K562 (cell line): ENCODE results near the gene SEC14L3. TPM values are rescaled to one million over a fixed set of nuclear protein-coding genes. Genes with fewer than 3 reads are reported as not detected.

Source experiments
- EP400 ChIP-seq: fragments of 450-650 bp; IDR thresholded peaks from 2 replicates; pipeline ENCODE4 v1.6.1; 2017; ENCODE audit warnings: antibody characterized with exemption, mild to moderate bottlenecking, moderate library complexity
- ETS1 ChIP-seq: conservative IDR thresholded peaks from 2 replicates; pipeline ENCODE4 v1.6.1; 2011; ENCODE audit warnings: low read depth, mild to moderate bottlenecking, low read length; ENCODE audit not compliant: control insufficient read depth
- POLR2G ChIP-seq: fragments of 200-400 bp; formaldehyde crosslinking; IDR thresholded peaks from 2 replicates; pipeline ENCODE4 v1.6.1; 2017; ENCODE audit warnings: low read depth, mild to moderate bottlenecking, antibody characterized with exemption, low read length, moderate library complexity
- TOE1 ChIP-seq, 2 experiments: fragments of 450-650 bp in 1 of 2; sonication (generic) in 1 of 2; formaldehyde crosslinking in 1 of 2; IDR thresholded peaks; 2 replicates each; pipeline versions ENCODE4 v1.7.1 to v1.8.0; 2016 to 2022; ENCODE audit warnings: borderline replicate concordance in 2 of 2, mild to moderate bottlenecking in 2 of 2, antibody characterized with exemption in 1 of 2, inconsistent platforms in 1 of 2, low read depth in 1 of 2, missing genetic modification reagents in 1 of 2, moderate library complexity in 1 of 2
- ZNF24 ChIP-seq: fragments of 450-650 bp; IDR thresholded peaks from 2 replicates; pipeline ENCODE4 v1.6.1; 2016
- ZNF57 ChIP-seq: fragments of 450-650 bp; formaldehyde crosslinking; IDR thresholded peaks from 2 replicates; pipeline ENCODE4 v1.4.0; 2020; ENCODE audit warnings: mild to moderate bottlenecking, moderate library complexity
- polyA plus RNA-seq, 8 experiments: library from polyadenylated mRNA; depleted of rRNA in 4 of 8; stranded (reverse) in 5 of 8; unstranded in 3 of 8; fragments of >200 nt; fragmentation: Nextera tagmentation in 2 of 8; fragmentation: Illumina TruSeq in 1 of 8; extraction: Ambion mirVana in 2 of 8; extraction: Trizol in 1 of 8; gene quantifications; 2 replicates each; pipeline versions ENCODE4 v1.2.1 to v1.2.3, GENCODE V29; 2011 to 2014; ENCODE audit warnings: inconsistent platforms in 1 of 8, missing spikeins in 1 of 8
- total RNA-seq, 7 experiments: library from RNA; depleted of rRNA in 6 of 7; stranded (reverse); fragments of >200 nt in 6 of 7; fragmentation: Illumina TruSeq in 2 of 7; extraction: Trizol in 2 of 7; gene quantifications; 2 replicates each; pipeline versions ENCODE4 v1.2.1 to v1.2.3, GENCODE V29; 2011 to 2021; ENCODE audit warnings: low replicate concordance in 1 of 7
- TF ChIP-seq, protein P1 (sequence below): fragments of 450-650 bp; IDR thresholded peaks from 2 replicates; pipeline ENCODE4 v1.6.1; 2016; ENCODE audit warnings: mild to moderate bottlenecking, moderate library complexity
- TF ChIP-seq, protein P2 (sequence below), 2 experiments: fragments of 450-650 bp in 1 of 2; sonication (generic) in 1 of 2; formaldehyde crosslinking in 1 of 2; IDR thresholded peaks in 1 of 2; conservative IDR thresholded peaks in 1 of 2; 2 replicates each; pipeline versions ENCODE4 v1.6.1 to v1.8.1; 2016 to 2023; ENCODE audit warnings: mild to moderate bottlenecking in 2 of 2, moderate library complexity in 2 of 2, inconsistent platforms in 1 of 2, missing genetic modification reagents in 1 of 2

The SEC14L3 gene
- total and polyA plus RNA-seq, 9 of the 15 experiments (the other 6 are each of a cell fraction or from before 2014, with no cell fraction given): not detected

GRCh38 chr22:30423959-30424533 lies 47.8 kb downstream of the SEC14L3 start (continued):
- TF ChIP-seq EP400 (peak; percentile 78), ZNF57 (no peak), ETS1 (peak; percentile 73; the same call in 1 of the 2 replicates), POLR2G (peak; percentile 80), TOE1 (IDR thresholded peaks at IDR 0.05; ENCODE audit: borderline replicate concordance) (peak; percentile 98), TOE1 (CRISPR knock-in tag; IDR thresholded peaks at IDR 0.05; ENCODE audit: borderline replicate concordance, low read depth) (no peak), ZNF24 (peak; percentile 73; the same call in 1 of the 2 replicates)
- TF ChIP-seq, protein P1, sequence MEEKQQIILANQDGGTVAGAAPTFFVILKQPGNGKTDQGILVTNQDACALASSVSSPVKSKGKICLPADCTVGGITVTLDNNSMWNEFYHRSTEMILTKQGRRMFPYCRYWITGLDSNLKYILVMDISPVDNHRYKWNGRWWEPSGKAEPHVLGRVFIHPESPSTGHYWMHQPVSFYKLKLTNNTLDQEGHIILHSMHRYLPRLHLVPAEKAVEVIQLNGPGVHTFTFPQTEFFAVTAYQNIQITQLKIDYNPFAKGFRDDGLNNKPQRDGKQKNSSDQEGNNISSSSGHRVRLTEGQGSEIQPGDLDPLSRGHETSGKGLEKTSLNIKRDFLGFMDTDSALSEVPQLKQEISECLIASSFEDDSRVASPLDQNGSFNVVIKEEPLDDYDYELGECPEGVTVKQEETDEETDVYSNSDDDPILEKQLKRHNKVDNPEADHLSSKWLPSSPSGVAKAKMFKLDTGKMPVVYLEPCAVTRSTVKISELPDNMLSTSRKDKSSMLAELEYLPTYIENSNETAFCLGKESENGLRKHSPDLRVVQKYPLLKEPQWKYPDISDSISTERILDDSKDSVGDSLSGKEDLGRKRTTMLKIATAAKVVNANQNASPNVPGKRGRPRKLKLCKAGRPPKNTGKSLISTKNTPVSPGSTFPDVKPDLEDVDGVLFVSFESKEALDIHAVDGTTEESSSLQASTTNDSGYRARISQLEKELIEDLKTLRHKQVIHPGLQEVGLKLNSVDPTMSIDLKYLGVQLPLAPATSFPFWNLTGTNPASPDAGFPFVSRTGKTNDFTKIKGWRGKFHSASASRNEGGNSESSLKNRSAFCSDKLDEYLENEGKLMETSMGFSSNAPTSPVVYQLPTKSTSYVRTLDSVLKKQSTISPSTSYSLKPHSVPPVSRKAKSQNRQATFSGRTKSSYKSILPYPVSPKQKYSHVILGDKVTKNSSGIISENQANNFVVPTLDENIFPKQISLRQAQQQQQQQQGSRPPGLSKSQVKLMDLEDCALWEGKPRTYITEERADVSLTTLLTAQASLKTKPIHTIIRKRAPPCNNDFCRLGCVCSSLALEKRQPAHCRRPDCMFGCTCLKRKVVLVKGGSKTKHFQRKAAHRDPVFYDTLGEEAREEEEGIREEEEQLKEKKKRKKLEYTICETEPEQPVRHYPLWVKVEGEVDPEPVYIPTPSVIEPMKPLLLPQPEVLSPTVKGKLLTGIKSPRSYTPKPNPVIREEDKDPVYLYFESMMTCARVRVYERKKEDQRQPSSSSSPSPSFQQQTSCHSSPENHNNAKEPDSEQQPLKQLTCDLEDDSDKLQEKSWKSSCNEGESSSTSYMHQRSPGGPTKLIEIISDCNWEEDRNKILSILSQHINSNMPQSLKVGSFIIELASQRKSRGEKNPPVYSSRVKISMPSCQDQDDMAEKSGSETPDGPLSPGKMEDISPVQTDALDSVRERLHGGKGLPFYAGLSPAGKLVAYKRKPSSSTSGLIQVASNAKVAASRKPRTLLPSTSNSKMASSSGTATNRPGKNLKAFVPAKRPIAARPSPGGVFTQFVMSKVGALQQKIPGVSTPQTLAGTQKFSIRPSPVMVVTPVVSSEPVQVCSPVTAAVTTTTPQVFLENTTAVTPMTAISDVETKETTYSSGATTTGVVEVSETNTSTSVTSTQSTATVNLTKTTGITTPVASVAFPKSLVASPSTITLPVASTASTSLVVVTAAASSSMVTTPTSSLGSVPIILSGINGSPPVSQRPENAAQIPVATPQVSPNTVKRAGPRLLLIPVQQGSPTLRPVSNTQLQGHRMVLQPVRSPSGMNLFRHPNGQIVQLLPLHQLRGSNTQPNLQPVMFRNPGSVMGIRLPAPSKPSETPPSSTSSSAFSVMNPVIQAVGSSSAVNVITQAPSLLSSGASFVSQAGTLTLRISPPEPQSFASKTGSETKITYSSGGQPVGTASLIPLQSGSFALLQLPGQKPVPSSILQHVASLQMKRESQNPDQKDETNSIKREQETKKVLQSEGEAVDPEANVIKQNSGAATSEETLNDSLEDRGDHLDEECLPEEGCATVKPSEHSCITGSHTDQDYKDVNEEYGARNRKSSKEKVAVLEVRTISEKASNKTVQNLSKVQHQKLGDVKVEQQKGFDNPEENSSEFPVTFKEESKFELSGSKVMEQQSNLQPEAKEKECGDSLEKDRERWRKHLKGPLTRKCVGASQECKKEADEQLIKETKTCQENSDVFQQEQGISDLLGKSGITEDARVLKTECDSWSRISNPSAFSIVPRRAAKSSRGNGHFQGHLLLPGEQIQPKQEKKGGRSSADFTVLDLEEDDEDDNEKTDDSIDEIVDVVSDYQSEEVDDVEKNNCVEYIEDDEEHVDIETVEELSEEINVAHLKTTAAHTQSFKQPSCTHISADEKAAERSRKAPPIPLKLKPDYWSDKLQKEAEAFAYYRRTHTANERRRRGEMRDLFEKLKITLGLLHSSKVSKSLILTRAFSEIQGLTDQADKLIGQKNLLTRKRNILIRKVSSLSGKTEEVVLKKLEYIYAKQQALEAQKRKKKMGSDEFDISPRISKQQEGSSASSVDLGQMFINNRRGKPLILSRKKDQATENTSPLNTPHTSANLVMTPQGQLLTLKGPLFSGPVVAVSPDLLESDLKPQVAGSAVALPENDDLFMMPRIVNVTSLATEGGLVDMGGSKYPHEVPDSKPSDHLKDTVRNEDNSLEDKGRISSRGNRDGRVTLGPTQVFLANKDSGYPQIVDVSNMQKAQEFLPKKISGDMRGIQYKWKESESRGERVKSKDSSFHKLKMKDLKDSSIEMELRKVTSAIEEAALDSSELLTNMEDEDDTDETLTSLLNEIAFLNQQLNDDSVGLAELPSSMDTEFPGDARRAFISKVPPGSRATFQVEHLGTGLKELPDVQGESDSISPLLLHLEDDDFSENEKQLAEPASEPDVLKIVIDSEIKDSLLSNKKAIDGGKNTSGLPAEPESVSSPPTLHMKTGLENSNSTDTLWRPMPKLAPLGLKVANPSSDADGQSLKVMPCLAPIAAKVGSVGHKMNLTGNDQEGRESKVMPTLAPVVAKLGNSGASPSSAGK: peak; percentile 17
- TF ChIP-seq, protein P2, sequence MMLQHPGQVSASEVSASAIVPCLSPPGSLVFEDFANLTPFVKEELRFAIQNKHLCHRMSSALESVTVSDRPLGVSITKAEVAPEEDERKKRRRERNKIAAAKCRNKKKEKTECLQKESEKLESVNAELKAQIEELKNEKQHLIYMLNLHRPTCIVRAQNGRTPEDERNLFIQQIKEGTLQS (IDR thresholded peaks at IDR 0.05): peak; percentile 25; the same call in 1 of the 2 replicates
- TF ChIP-seq, protein P2 (CRISPR knock-in tag; conservative IDR thresholded peaks at IDR 0.05): no peak
